ENCODE data around the gene JPT2.
A peak's percentile ranks its signal among the peaks of the same experiment; 100 is the strongest.

JPT2 gene

GRCh38 chr16:1740781-1741490 lies 62.9 kb downstream of the JPT2 start:
- no peak for DNase-seq

- no peak for DNase-seq
Measured at GRCh38 chr16:1741553-1742165, 63.6 kb downstream of the JPT2 start.

- no peak for DNase-seq
Measured at GRCh38 chr16:1743376-1744337, 65.6 kb downstream of the JPT2 start.

GRCh38 chr16:1744338-1744840 lies 66.3 kb downstream of the JPT2 start:
- DNase-seq: no peak

GRCh38 chr16:1745181-1745899 lies 67.3 kb downstream of the JPT2 start:
- DNase-seq: peak; percentile 75

- DNase-seq: peak; percentile 72
Measured at GRCh38 chr16:1745900-1746692, 68.0 kb downstream of the JPT2 start.

GRCh38 chr16:1746693-1747195 lies 68.7 kb downstream of the JPT2 start:
- no peak for DNase-seq

GRCh38 chr16:1747934-1748333 lies 69.9 kb downstream of the JPT2 start:
- no peak for DNase-seq

- no peak for DNase-seq
Measured at GRCh38 chr16:1749152-1750117, 71.4 kb downstream of the JPT2 start.

Measured in amniotic stem cell (primary cell).